Fibroblast of pulmonary artery (primary cell): ENCODE data around the gene TFIP11.

ENCODE experiments used
- DNase-seq: peaks from one replicate; pipeline ENCODE4 v3.0.0-alpha.2; 2010; ENCODE audit warnings: low read depth
- H3K4me3 ChIP-seq: replicated peaks from 2 replicates; pipeline ENCODE4 v1.5.1; 2011; ENCODE audit warnings: low read depth, mild to moderate bottlenecking, control low read depth, low read length, moderate library complexity
- TF ChIP-seq, protein P1 (sequence below): IDR thresholded peaks from 2 replicates; pipeline ENCODE4 v1.5.1; 2011; ENCODE audit warnings: mild to moderate bottlenecking, control low read depth, low read length, inconsistent platforms; ENCODE audit errors: missing control alignments

Gene TFIP11

DNA sequence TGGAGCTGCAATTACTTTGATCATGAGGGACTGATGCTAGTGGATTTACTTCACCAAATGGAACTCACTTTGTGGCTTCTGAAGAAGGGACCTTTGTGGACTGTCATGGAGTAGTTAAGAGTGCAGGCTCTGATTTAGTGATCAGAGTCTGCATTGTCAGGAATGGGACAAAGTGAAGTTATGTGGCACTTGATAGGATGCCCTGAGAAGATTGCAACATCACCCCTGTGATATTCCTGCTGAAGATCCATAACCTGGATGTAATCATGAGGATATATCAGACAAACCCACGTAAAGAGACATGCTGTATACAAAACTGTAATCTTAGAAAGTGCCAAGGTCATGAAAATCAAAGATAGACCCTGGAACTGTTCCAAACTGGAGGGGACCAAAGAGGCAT is 1.6 kb upstream of the TFIP11 start:
- TF ChIP-seq, protein P1, sequence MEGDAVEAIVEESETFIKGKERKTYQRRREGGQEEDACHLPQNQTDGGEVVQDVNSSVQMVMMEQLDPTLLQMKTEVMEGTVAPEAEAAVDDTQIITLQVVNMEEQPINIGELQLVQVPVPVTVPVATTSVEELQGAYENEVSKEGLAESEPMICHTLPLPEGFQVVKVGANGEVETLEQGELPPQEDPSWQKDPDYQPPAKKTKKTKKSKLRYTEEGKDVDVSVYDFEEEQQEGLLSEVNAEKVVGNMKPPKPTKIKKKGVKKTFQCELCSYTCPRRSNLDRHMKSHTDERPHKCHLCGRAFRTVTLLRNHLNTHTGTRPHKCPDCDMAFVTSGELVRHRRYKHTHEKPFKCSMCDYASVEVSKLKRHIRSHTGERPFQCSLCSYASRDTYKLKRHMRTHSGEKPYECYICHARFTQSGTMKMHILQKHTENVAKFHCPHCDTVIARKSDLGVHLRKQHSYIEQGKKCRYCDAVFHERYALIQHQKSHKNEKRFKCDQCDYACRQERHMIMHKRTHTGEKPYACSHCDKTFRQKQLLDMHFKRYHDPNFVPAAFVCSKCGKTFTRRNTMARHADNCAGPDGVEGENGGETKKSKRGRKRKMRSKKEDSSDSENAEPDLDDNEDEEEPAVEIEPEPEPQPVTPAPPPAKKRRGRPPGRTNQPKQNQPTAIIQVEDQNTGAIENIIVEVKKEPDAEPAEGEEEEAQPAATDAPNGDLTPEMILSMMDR = no peak
- no peak for DNase-seq
- H3K4me3 ChIP-seq = no peak overlapping the region

DNA sequence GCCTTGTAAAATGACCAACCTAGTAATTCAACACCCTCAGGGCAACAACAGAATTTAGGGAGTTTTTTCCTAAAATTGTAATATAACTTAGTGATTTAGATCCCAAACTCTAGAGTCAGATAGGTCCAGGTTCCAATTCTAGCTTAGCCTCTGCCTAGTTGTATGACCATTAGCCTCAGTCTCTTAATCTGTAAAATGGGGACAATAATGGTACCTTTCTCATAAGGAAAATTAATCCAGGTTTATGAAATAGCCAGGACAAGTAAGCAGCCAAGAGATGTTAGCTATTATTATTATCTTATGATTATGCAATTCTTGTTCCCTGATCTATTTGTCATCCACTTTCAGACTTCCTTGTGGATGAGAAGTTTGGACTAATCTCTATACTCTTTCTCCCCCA is 4.1 kb downstream of the TFIP11 start:
- no peak for DNase-seq
- H3K4me3 ChIP-seq = no peak overlapping the region
- TF ChIP-seq, protein P1 = no peak

DNA sequence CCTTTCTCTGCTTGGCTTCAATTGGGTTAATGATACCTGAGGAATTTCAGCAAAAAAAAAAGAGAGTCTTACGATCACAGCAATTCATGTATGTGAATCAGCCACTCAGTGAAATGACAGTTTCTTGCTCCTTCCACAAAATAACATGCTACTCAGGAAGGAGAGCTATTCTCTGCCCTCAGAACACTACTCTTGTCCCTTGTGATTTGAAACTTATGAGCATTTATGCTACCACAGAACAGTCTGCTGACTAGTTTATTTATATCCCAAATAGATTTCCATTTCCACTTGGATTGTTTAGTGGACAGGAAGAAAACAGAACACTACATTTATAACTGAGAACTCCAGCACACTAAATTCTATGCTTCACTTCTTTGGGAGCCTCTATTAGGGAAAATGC is 8.5 kb downstream of the TFIP11 start:
- DNase-seq = no peak
- no peak overlapping the region for H3K4me3 ChIP-seq
- TF ChIP-seq, protein P1 = no peak

DNA sequence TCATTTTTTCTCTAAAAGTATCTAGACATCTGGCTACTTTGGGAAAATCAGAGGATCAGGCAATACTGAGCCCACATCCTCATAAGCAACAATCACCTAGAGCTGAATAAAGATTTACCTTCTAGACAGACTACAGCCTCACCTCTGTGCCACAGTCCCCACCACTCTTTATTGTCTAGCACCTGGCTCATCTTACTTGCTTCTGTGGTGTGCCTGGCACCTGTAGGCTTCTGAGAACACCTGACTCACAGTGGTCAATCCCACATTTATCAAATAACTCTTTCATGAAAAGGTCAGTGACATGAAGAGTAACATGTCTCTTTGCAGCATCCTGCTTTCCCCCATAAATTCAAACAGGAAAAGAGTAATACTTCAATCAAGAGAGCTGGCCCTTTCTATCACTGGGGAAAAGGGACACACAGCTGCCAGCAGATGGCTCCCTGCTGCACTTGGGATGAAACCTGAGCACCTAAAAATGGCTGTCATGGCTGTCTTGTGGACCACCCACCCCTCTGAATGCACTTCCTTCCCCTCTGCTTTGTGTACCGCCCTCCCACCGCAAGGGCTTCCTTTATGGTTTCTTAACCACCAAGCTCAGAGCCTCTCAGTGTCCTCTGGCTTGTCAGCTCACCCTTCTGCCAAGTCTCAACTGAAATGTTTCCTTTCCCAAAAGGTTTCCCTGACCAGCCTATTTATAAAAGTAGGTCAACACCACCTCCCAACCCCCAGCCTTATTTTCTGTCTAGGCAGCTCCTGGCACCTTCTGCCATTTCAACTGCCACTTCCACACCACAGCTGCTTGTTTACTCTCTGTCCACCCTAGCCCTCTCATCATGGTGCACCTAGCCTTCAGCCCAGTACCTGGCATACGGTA is 9.3 kb downstream of the TFIP11 start:
- no peak overlapping the region for H3K4me3 ChIP-seq
- TF ChIP-seq, protein P1 = peak; percentile 65
- DNase-seq = peak; percentile 61

DNA sequence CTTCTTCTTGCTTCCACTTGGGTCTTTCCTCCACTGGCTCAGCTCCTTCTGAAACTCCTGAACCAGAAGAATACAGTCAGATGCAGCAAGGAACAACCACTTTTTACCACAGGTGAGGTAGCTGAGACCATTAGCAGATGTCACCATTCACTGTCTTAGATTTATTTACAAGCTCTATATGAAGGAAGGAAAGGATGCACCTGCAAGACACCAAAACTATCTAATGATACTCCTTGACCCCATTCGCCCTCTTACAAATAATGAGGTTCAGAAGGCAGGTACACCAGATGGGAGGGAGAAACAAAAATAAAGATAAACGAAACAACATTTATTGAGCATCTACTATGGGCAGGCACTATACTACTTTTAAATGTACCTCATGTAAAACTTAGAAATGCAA is 10.3 kb downstream of the TFIP11 start:
- TF ChIP-seq, protein P1 = no peak
- DNase-seq = no peak
- no peak overlapping the region for H3K4me3 ChIP-seq

DNA sequence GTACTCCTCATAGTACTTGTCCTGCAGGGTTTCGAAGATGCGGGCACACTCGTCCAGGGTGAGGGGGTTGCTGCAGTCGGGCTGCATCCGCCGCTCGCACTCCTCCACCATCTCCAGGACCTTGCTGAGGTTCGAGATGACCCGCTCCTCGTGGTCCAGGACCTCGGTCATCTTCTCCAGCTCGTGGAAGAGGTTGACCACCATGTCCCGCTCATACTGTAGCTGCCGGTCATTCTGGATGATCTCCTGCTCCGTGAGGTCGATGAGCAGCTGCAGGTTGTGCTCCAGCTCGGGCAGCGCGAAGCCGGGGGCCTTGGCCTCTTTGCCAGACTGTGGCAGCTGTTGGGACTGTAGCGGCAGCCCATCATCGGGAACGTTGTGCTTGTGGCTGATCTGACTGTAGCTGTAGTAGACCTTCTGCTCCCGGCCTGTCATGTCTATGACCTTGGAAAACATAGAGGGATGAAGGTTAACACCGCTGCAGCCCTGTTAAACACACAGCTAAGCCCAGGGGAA is 13.0 kb downstream of the TFIP11 start:
- no peak overlapping the region for H3K4me3 ChIP-seq
- TF ChIP-seq, protein P1 = no peak
- DNase-seq = no peak
